GM04503 (cell line): Measurements from ENCODE around the gene ASF1A.

Experiments
- DNase-seq: peaks from one replicate; pipeline ENCODE4 v3.0.0-alpha.2; 2012; ENCODE audit warnings: low read depth

Gene ASF1A

GRCh38 chr6:118881440-118882313 lies 12.3 kb upstream of the ASF1A start:
- DNase-seq, result no peak

- no peak for DNase-seq
Measured at GRCh38 chr6:118882314-118882905, 11.5 kb upstream of the ASF1A start.

- DNase-seq, result no peak
Measured at GRCh38 chr6:118886641-118887040, 7.3 kb upstream of the ASF1A start.

GRCh38 chr6:118889163-118889562 lies 4.8 kb upstream of the ASF1A start:
- no peak for DNase-seq

GRCh38 chr6:118890997-118891790 lies 2.8 kb upstream of the ASF1A start:
- DNase-seq, result no peak

GRCh38 chr6:118892355-118892991 lies 1.5 kb upstream of the ASF1A start:
- no peak for DNase-seq

GRCh38 chr6:118893064-118893806 lies 717 bp upstream of the ASF1A start:
- no peak for DNase-seq

- no peak for DNase-seq
Measured at GRCh38 chr6:118894425-118895260, 691 bp downstream of the ASF1A start.

- no peak for DNase-seq
Measured at GRCh38 chr6:118895261-118895560, 1.3 kb downstream of the ASF1A start.

GRCh38 chr6:118895859-118896258 lies 1.9 kb downstream of the ASF1A start:
- DNase-seq, result no peak

GRCh38 chr6:118896339-118897136 lies 2.6 kb downstream of the ASF1A start:
- no peak for DNase-seq

GRCh38 chr6:118897386-118897785 lies 3.4 kb downstream of the ASF1A start:
- no peak for DNase-seq

GRCh38 chr6:118899948-118900347 lies 6.0 kb downstream of the ASF1A start:
- DNase-seq, result no peak

GRCh38 chr6:118902726-118903125 lies 8.8 kb downstream of the ASF1A start:
- no peak for DNase-seq

- DNase-seq, result no peak
Measured at GRCh38 chr6:118903138-118903537, 9.2 kb downstream of the ASF1A start.

- DNase-seq, result no peak
Measured at GRCh38 chr6:118903691-118904090, 9.7 kb downstream of the ASF1A start.

GRCh38 chr6:118905084-118905483 lies 11.1 kb downstream of the ASF1A start:
- no peak for DNase-seq

GRCh38 chr6:118905851-118906250 lies 11.9 kb downstream of the ASF1A start:
- no peak for DNase-seq

GRCh38 chr6:118908441-118908840 lies 14.5 kb downstream of the ASF1A start:
- no peak for DNase-seq

- no peak for DNase-seq
Measured at GRCh38 chr6:118912646-118913045, 18.7 kb downstream of the ASF1A start.
